Posterior cingulate gyrus (tissue), 11 donors: ENCODE data around the gene CEP41.
A peak's percentile ranks its signal among the peaks of the same experiment; 100 is the strongest.

Source experiments
- DNase-seq, 10 donors: peaks; one replicate each; pipeline versions ENCODE4 v3.0.0 to v3.0.0-alpha.2; 2020 to 2021; ENCODE audit warnings: mixed read lengths in 3 of 10
- intact Hi-C: fragments of 100-400 bp; cut with DNase I; formaldehyde crosslinking; loops from one replicate; pipeline ENCODE4 v1.15.1; 2023

Gene CEP41

GRCh38 chr7:130394421-130395195 lies 46.2 kb downstream of the CEP41 start:
- intact Hi-C loops: no loop called here
- no peak for DNase-seq

- intact Hi-C loops: no loop called here
These were observed 46.9 kb downstream of the CEP41 start for GRCh38 chr7:130393841-130394411.

GRCh38 chr7:130393101-130393561 lies 47.7 kb downstream of the CEP41 start:
- intact Hi-C loops: no loop called here
- peak in 1 of 10 donors; percentile 63 for DNase-seq

More at GRCh38 chr7:130393841-130394411, 46.9 kb downstream of the CEP41 start:
- no peak for DNase-seq

GRCh38 chr7:130390486-130390885 lies 50.3 kb downstream of the CEP41 start:
- no peak for DNase-seq
- intact Hi-C loops: no loop called here

- no peak for DNase-seq
- intact Hi-C loops: no loop called here
These were observed 52.1 kb downstream of the CEP41 start for GRCh38 chr7:130388671-130389070.

- no peak for DNase-seq
These were observed 53.0 kb downstream of the CEP41 start for GRCh38 chr7:130387628-130388403.

GRCh38 chr7:130387306-130387627 lies 53.5 kb downstream of the CEP41 start:
- no peak for DNase-seq
- intact Hi-C loops: no loop called here

More at GRCh38 chr7:130387628-130388403, 53.0 kb downstream of the CEP41 start:
- intact Hi-C loops: no loop called here

- intact Hi-C loops: no loop called here
- DNase-seq: no peak
These were observed 53.9 kb downstream of the CEP41 start for GRCh38 chr7:130386876-130387275.

GRCh38 chr7:130385600-130386066 lies 55.2 kb downstream of the CEP41 start:
- DNase-seq: no peak
- intact Hi-C loops: no loop called here

GRCh38 chr7:130384841-130385599 lies 55.8 kb downstream of the CEP41 start:
- peak in 1 of 10 donors; percentile 64 for DNase-seq
- intact Hi-C loops: no loop called here

GRCh38 chr7:130384371-130384801 lies 56.4 kb downstream of the CEP41 start:
- DNase-seq: no peak
- intact Hi-C loops: no loop called here

GRCh38 chr7:130383187-130383980 lies 57.4 kb downstream of the CEP41 start:
- DNase-seq: no peak
- intact Hi-C loops: no loop called here

- intact Hi-C loops: no loop called here
- no peak for DNase-seq
These were observed 59.1 kb downstream of the CEP41 start for GRCh38 chr7:130381468-130382312.

- no peak for DNase-seq
- intact Hi-C loops: no loop called here
These were observed 59.9 kb downstream of the CEP41 start for GRCh38 chr7:130380861-130381455.

GRCh38 chr7:130379921-130380860 lies 60.6 kb downstream of the CEP41 start, which contains the start of gene CPA1:
TSS of gene CPA1 (plus strand) at chr7:130380494. CDS start at chr7:130380521, 27 bp downstream.
- no peak for DNase-seq
- intact Hi-C loops: no loop called here

- DNase-seq: no peak
- intact Hi-C loops: no loop called here
These were observed 61.3 kb downstream of the CEP41 start for GRCh38 chr7:130379532-130379920.

- intact Hi-C loops: no loop called here
These were observed 61.8 kb downstream of the CEP41 start for GRCh38 chr7:130379019-130379418.

More at GRCh38 chr7:130379019-130379418, 61.8 kb downstream of the CEP41 start:
- no peak for DNase-seq
